GM20431 (cell line): ENCODE results near the gene RNPEP.
"Not testable (repeated sequence)": the region's sequence is repeated elsewhere in the genome, so short reads cannot be mapped to it uniquely, and the experiment has no call there.

Experiments used
- in situ Hi-C: fragments of 300-500 bp; cut with MseI, MboI; formaldehyde crosslinking; loops from one replicate; pipeline ENCODE4 v1.15.0; 2020; ENCODE audit warnings: low sequenced_read_pairs; ENCODE audit not compliant: unreplicated experiment

RNPEP gene

GRCh38 chr1:202007805-202008489 lies 25.5 kb downstream of the RNPEP start:
- in situ Hi-C loops = no loop called here

- in situ Hi-C loops = no loop called here
These were observed 27.1 kb downstream of the RNPEP start for GRCh38 chr1:202009326-202010179.

GRCh38 chr1:202010180-202011015 lies 27.9 kb downstream of the RNPEP start, which contains the start of gene ELF3:
TSS of gene ELF3 (plus strand) at chr1:202010587. CDS start at chr1:202011137, 550 bp downstream.
- in situ Hi-C loops = no loop called here

GRCh38 chr1:202011994-202012393 lies 29.5 kb downstream of the RNPEP start:
- in situ Hi-C loops = no loop called here

DNA sequence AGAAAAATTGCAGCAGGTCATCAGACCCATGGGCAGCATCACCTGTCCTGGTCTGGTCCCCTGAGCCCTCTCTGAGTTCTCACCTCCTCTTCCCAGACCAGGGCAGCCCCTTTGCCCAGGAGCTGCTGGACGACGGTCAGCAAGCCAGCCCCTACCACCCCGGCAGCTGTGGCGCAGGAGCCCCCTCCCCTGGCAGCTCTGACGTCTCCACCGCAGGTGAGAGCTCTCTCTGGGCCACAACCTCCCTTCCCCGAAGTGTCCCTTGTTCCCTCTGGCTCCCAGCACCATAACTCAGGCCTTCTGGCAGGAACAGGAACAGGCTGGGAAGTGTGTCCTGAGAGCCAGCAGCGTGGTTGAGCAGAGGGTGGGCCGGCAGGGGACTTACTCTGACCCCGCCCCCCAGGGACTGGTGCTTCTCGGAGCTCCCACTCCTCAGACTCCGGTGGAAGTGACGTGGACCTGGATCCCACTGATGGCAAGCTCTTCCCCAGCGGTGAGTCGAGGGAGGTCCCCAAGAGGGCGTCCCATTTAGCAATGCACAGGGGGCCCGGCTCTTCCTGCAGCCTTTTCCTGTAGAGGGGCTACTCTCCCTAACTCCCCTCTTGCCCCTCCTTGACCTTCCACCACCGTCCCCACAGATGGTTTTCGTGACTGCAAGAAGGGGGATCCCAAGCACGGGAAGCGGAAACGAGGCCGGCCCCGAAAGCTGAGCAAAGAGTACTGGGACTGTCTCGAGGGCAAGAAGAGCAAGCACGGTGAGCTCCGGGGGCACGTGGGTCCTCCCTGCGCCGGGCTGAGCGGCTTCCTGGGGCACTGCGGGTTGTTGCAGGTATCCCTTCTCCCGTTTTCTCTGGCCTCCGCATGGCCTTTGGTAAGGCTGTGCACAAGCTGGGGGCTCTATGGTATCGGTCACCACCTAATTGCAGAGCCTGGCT lies 30.4 kb downstream of the RNPEP start:
- in situ Hi-C loops = no loop called here

GRCh38 chr1:202013603-202014002 lies 31.2 kb downstream of the RNPEP start:
- in situ Hi-C loops = no loop called here

- in situ Hi-C loops = no loop called here
These were observed 31.6 kb downstream of the RNPEP start for GRCh38 chr1:202014060-202014459.

- in situ Hi-C loops = no loop called here
These were observed 32.6 kb downstream of the RNPEP start for GRCh38 chr1:202014915-202015661.

DNA sequence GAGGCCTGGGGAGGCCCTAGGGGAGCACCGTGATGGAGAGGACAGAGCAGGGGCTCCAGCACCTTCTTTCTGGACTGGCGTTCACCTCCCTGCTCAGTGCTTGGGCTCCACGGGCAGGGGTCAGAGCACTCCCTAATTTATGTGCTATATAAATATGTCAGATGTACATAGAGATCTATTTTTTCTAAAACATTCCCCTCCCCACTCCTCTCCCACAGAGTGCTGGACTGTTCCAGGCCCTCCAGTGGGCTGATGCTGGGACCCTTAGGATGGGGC lies 33.2 kb downstream of the RNPEP start:
- in situ Hi-C loops = no loop called here

GRCh38 chr1:202016022-202016810 lies 33.8 kb downstream of the RNPEP start:
- in situ Hi-C loops = no loop called here

GRCh38 chr1:202016811-202017748 lies 34.6 kb downstream of the RNPEP start:
- in situ Hi-C loops = no loop called here

DNA sequence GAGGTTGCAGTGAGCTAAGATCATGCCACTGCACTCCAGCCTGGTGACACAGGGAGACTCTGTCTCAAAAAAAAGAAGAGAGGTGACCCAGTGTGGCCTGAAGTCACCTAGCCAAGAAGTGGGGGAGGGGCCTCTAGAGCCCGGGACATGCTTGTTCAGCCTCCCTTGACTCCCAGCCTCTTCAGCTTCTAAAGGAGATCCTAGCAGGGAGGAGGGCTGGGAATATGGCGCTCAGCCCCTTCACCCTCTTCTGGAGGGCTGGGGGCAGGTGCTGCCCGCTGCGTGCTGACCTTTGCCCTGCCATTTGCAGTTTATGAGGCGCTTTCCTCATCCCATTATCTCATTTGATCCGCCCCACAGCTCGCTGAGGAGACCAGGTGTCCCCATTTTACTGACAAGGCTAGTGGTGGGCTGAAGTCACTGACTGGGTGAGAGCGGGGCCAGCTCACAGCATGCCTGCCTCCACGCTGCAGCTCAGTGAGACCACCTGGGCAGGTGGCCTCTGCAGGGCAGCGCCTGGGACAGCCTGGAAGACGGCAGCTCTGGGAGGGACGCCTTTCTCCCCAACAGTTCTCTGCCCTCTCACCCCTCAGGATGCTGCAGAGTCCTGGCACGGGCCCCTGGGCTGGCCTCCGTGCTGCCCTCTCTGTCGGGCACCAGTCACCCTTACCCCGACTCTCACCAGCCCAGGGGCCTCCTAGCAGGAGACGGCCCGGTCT lies 35.5 kb downstream of the RNPEP start:
- in situ Hi-C loops = no loop called here

DNA sequence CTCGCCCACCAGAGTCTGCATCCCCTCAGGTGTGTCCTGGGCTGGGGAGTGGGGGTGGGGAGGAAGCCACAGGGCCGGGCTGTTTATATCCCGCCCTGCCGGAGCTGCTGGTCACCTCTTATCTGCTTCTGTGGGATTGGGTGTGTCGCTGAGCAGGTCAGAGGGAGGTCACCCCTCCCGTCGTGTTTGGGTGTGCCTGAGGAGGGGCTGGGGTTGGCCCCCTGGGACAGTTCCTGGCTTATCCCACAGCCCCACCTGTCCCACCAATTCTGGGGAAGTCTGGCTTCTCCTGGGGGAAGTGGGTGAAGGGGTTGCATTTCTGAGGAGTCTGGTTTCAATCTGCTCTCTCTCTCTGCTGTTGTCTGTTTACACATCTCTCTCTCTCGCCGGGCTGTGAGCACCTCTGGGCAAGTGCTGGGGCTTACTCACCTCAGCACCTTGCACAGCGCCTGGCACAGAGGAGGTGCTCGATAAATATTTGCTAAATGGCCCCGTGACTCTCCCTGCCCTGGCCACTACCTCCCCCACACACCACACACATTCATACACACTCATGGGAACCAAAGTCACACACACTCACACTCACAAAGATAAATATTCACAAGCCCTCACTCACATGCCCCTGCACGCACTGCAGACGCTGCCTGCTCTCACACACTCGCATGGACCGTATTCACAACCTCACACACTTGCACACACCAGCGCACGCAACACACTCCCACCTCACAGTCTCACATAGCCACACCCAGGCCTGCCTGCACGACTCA lies 36.2 kb downstream of the RNPEP start:
- in situ Hi-C loops = no loop called here

- in situ Hi-C loops = not testable (repeated sequence)
These were observed 36.7 kb downstream of the RNPEP start for GRCh38 chr1:202019235-202019558.

DNA sequence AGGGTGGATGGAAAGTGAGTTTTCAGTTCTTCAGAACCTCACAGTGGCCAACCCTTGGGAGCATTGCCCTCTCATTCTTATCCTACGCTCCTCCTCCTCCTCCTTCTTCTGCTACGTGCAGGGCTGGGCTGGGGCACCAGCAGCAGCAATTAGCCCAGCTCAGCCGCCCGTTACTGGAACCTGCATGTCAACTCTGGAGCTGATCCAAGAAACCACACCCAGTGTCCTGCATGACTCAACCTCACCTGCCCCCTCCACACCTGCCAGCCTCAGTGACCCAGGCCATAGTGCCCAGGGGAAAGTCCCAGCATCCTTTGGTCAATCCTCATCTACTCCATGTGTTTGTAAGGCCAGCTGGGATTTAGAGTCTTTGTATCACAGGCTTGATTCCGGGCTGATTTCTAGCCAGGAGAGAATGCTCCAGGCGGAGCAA lies 40.6 kb downstream of the RNPEP start:
- in situ Hi-C loops = no loop called here

- in situ Hi-C loops = no loop called here
These were observed 46.8 kb downstream of the RNPEP start for GRCh38 chr1:202029171-202029665.
